ENCODE results near the gene TEX51.

GRCh38 chr2:126894585-126895182 lies 4.0 kb upstream of the TEX51 start:
- TF ChIP-seq CTCF (IDR thresholded peaks at IDR 0.05), result no peak
- TF ChIP-seq POLR2A (IDR thresholded peaks at IDR 0.05), result no peak
